H1 (cell line): ENCODE measurements around the gene NCSTN.

Experiments used
- ASH2L ChIP-seq: fragments of 200-600, 300-600 bp; sonication (generic); IDR thresholded peaks from one replicate; pipeline ENCODE4 v1.7.1; 2017; ENCODE audit warnings: low read length
- CEBPB ChIP-seq: IDR thresholded peaks from 2 replicates; pipeline ENCODE4 v1.6.1; 2012; ENCODE audit warnings: low read depth, low read length
- CTCF ChIP-seq, 3 experiments: IDR thresholded peaks; 1 replicate in 2 of 3; 2 replicates in 1 of 3; pipeline versions ENCODE4 v1.5.1 to v1.6.1; 2011; ENCODE audit warnings: low read length in 3 of 3, mild to moderate bottlenecking in 3 of 3, inconsistent platforms in 2 of 3, low read depth in 1 of 3, moderate library complexity in 1 of 3; ENCODE audit not compliant: insufficient read depth in 1 of 3; ENCODE audit errors: control extremely low read depth in 1 of 3
- EZH2 ChIP-seq: fragments of 200-600 bp; sonication (generic); IDR thresholded peaks from 2 replicates; pipeline ENCODE4 v1.7.1; 2012; ENCODE audit warnings: low read depth, mild to moderate bottlenecking, moderate library complexity, low read length, inconsistent platforms; ENCODE audit not compliant: severe bottlenecking
- JUN ChIP-seq: IDR thresholded peaks from 2 replicates; pipeline ENCODE4 v1.6.1; 2011; ENCODE audit warnings: low read depth, mild to moderate bottlenecking, improper control_type of control experiment, low read length
- JUND ChIP-seq: IDR thresholded peaks from 2 replicates; pipeline ENCODE4 v1.6.1; 2011; ENCODE audit warnings: mild to moderate bottlenecking, improper control_type of control experiment, low read length
- KDM1A ChIP-seq: fragments of 200-600, 300-600 bp; sonication (generic); IDR thresholded peaks from 2 replicates; pipeline ENCODE4 v1.7.1; 2016; ENCODE audit warnings: mild to moderate bottlenecking, low read length, borderline replicate concordance
- POLR2A ChIP-seq, 2 experiments: IDR thresholded peaks; 1 replicate in 1 of 2; 2 replicates in 1 of 2; pipeline ENCODE4 v1.6.1; 2011; ENCODE audit warnings: low read depth in 2 of 2, low read length in 2 of 2, mild to moderate bottlenecking in 2 of 2; ENCODE audit errors: control extremely low read depth in 1 of 2
- POLR2AphosphoS5 ChIP-seq: IDR thresholded peaks from 2 replicates; pipeline ENCODE4 v1.6.1; 2011; ENCODE audit warnings: low read depth, low read length
- POU5F1 ChIP-seq: IDR thresholded peaks from 2 replicates; pipeline ENCODE4 v1.6.1; 2011; ENCODE audit warnings: low read depth, mild to moderate bottlenecking, low read length, moderate library complexity
- SP1 ChIP-seq: IDR thresholded peaks from 2 replicates; pipeline ENCODE4 v1.6.1; 2011; ENCODE audit warnings: low read depth, low read length
- SP4 ChIP-seq: IDR thresholded peaks from 2 replicates; pipeline ENCODE4 v1.6.1; 2012; ENCODE audit warnings: low read length, inconsistent platforms
- YY1 ChIP-seq: IDR thresholded peaks from 2 replicates; pipeline ENCODE4 v1.6.1; 2011; ENCODE audit warnings: low read depth, mild to moderate bottlenecking, low read length

- TF ChIP-seq ASH2L (no peak), EZH2 (no peak), CTCF (IDR thresholded peaks at IDR 0.05; ENCODE audit: control extremely low read depth in 1 of 3, insufficient read depth in 1 of 3, low read depth in 1 of 3, low read length in 3 of 3) (no peak), YY1 (no peak), POU5F1 (no peak), POLR2AphosphoS5 (no peak), KDM1A (no peak), SP4 (no peak), POLR2A (IDR thresholded peaks at IDR 0.05; ENCODE audit: control extremely low read depth in 1 of 2, low read depth in 2 of 2, low read length in 2 of 2) (no peak), JUND (no peak), CEBPB (no peak), SP1 (no peak), JUN (no peak)
Observed at GRCh38 chr1:160401487-160401805, 58.3 kb downstream of the NCSTN start.
